PFSK-1 (cell line): ENCODE data around the gene LTBP2.

Source experiments
- FOXP2 ChIP-seq: optimal IDR thresholded peaks from 2 replicates; pipeline ENCODE3; 2011; ENCODE audit warnings: borderline replicate concordance, control low read depth, inconsistent platforms; ENCODE audit not compliant: insufficient read depth; ENCODE audit errors: extremely low read length, extremely low read depth
- POLR2AphosphoS5 ChIP-seq: IDR thresholded peaks from 2 replicates; pipeline ENCODE4 v1.6.1; 2012; ENCODE audit warnings: low read depth, mild to moderate bottlenecking, control low read depth, low read length, moderate library complexity
- REST ChIP-seq, 2 experiments: IDR thresholded peaks; 2 replicates each; pipeline versions ENCODE4 v1.6.1 to v1.8.0; 2011 to 2012; ENCODE audit warnings: low read depth in 2 of 2, low read length in 2 of 2, control low read depth in 1 of 2, inconsistent platforms in 1 of 2, mild to moderate bottlenecking in 1 of 2, moderate library complexity in 1 of 2; ENCODE audit not compliant: insufficient read depth in 1 of 2
- SIN3A ChIP-seq: IDR thresholded peaks from 2 replicates; pipeline ENCODE4 v1.6.1; 2012; ENCODE audit warnings: mild to moderate bottlenecking, low read length, moderate library complexity, borderline replicate concordance; ENCODE audit not compliant: insufficient read depth
- TAF1 ChIP-seq: IDR thresholded peaks from 2 replicates; pipeline ENCODE4 v1.6.1; 2012; ENCODE audit warnings: low read length, control low read depth, borderline replicate concordance; ENCODE audit not compliant: insufficient read depth

Gene LTBP2

GRCh38 chr14:74518221-74518620, 93.8 kb downstream of the LTBP2 start:
- no peak for TF ChIP-seq FOXP2
- TF ChIP-seq POLR2AphosphoS5 = no peak
- no peak for TF ChIP-seq SIN3A
- no peak for TF ChIP-seq TAF1
- no peak for TF ChIP-seq REST (IDR thresholded peaks at IDR 0.05; ENCODE audit: insufficient read depth in 1 of 2, low read depth in 2 of 2, low read length in 2 of 2)

GRCh38 chr14:74517731-74518130, 94.3 kb downstream of the LTBP2 start:
- TF ChIP-seq SIN3A = no peak
- TF ChIP-seq TAF1 = no peak
- TF ChIP-seq FOXP2 = no peak
- no peak for TF ChIP-seq POLR2AphosphoS5

GRCh38 chr14:74516451-74517160, 95.4 kb downstream of the LTBP2 start:
- TF ChIP-seq FOXP2 (no peak), POLR2AphosphoS5 (no peak), REST (IDR thresholded peaks at IDR 0.05; ENCODE audit: insufficient read depth in 1 of 2, low read depth in 2 of 2, low read length in 2 of 2) (no peak), TAF1 (no peak), SIN3A (no peak)

- TF ChIP-seq REST (IDR thresholded peaks at IDR 0.05; ENCODE audit: insufficient read depth in 1 of 2, low read depth in 2 of 2, low read length in 2 of 2) = no peak
- TF ChIP-seq FOXP2 = no peak
These were observed 96.1 kb downstream of the LTBP2 start for GRCh38 chr14:74515891-74516412.

GRCh38 chr14:74514471-74514941, 97.5 kb downstream of the LTBP2 start:
- TF ChIP-seq SIN3A (no peak), TAF1 (no peak)
